GM21526 (cell line): ENCODE results near the gene COL8A2.

Source experiments
- ATAC-seq: cut with Tn5 transposase; IDR thresholded peaks from one replicate; pipeline ENCODE4 v1.9.1; 2021; ENCODE audit warnings: moderate library complexity; ENCODE audit not compliant: unreplicated experiment, low FRiP score

Gene COL8A2

GRCh38 chr1:36080236-36080635 lies 44.8 kb downstream of the COL8A2 start:
- ATAC-seq, result no peak

GRCh38 chr1:36076979-36077573 lies 47.9 kb downstream of the COL8A2 start:
- no peak for ATAC-seq

GRCh38 chr1:36070349-36070748 lies 54.7 kb downstream of the COL8A2 start:
- ATAC-seq, result no peak

GRCh38 chr1:36068866-36069265 lies 56.2 kb downstream of the COL8A2 start:
- no peak for ATAC-seq

- no peak for ATAC-seq
Observed at GRCh38 chr1:36067871-36068270, 57.2 kb downstream of the COL8A2 start.

- ATAC-seq, result no peak
Observed at GRCh38 chr1:36062315-36062714, 62.7 kb downstream of the COL8A2 start.

GRCh38 chr1:36055706-36056105 lies 69.3 kb downstream of the COL8A2 start:
- ATAC-seq, result no peak

GRCh38 chr1:36053978-36054377 lies 71.0 kb downstream of the COL8A2 start:
- ATAC-seq, result no peak

GRCh38 chr1:36051821-36052220 lies 73.2 kb downstream of the COL8A2 start:
- no peak for ATAC-seq
